DOHH2 (cell line): ENCODE measurements around the gene SFXN1.

Experiments used
- H3F3A ChIP-seq: fragments of 200-600 bp; sonication (generic), shearing (Covaris generic); 2 replicates; pipeline ENCODE4 v1.6.0; 2016; ENCODE audit warnings: antibody characterized with exemption, mild to moderate bottlenecking; ENCODE audit not compliant: control insufficient read depth, insufficient read depth
- H3K27ac ChIP-seq: fragments of 200-600 bp; sonication (generic); 2 replicates; pipeline ENCODE4 v1.5.1; 2014; ENCODE audit warnings: low read depth, mild to moderate bottlenecking, low read length, moderate library complexity
- H3K27me3 ChIP-seq: fragments of 200-600 bp; sonication (generic); 2 replicates; pipeline ENCODE4 v1.6.1; 2014; ENCODE audit warnings: mild to moderate bottlenecking, low read length, mixed read lengths; ENCODE audit not compliant: control insufficient read depth
- H3K36me3 ChIP-seq: fragments of 200-600 bp; sonication (generic); 2 replicates; pipeline ENCODE4 v1.6.1; 2014; ENCODE audit warnings: mild to moderate bottlenecking, low read length, moderate library complexity, mixed read lengths; ENCODE audit not compliant: control insufficient read depth
- H3K4me1 ChIP-seq: fragments of 200-600 bp; sonication (generic); 2 replicates; pipeline ENCODE4 v1.6.1; 2014; ENCODE audit warnings: mild to moderate bottlenecking, low read length, mixed read lengths; ENCODE audit not compliant: control insufficient read depth
- H3K4me2 ChIP-seq: fragments of 200-600 bp; sonication (generic); 2 replicates; pipeline ENCODE4 v1.6.0; 2014; ENCODE audit warnings: mild to moderate bottlenecking, low read length, moderate library complexity
- H3K4me3 ChIP-seq: fragments of 200-600 bp; sonication (generic); 2 replicates; pipeline ENCODE4 v1.5.1; 2014; ENCODE audit warnings: mild to moderate bottlenecking, low read length, mixed read lengths
- H3K79me2 ChIP-seq: fragments of 200-600 bp; sonication (generic); 2 replicates; pipeline ENCODE4 v1.6.1; 2014; ENCODE audit warnings: mild to moderate bottlenecking, low read length, mixed read lengths; ENCODE audit not compliant: control insufficient read depth
- H3K9me2 ChIP-seq: fragments of 200-600 bp; sonication (generic); replicated peaks from 2 replicates; pipeline ENCODE4 v1.6.1; 2014; ENCODE audit warnings: mild to moderate bottlenecking, low read length, mixed read lengths; ENCODE audit not compliant: control insufficient read depth
- H3K9me3 ChIP-seq: fragments of 200-600 bp; sonication (generic); 2 replicates; pipeline ENCODE4 v1.6.1; 2014; ENCODE audit warnings: antibody characterized with exemption, low read length, mixed read lengths; ENCODE audit not compliant: control insufficient read depth, insufficient read depth
- H4K20me1 ChIP-seq: fragments of 200-600 bp; sonication (generic); 2 replicates; pipeline ENCODE4 v1.6.0; 2014; ENCODE audit warnings: low read depth, mild to moderate bottlenecking, antibody characterized with exemption, low read length, moderate library complexity; ENCODE audit not compliant: control insufficient read depth, insufficient read depth
- EZH2phosphoT487 ChIP-seq: fragments of 200-600 bp; sonication (generic); IDR thresholded peaks from 2 replicates; pipeline ENCODE4 v1.6.1; 2017; ENCODE audit warnings: borderline replicate concordance, mild to moderate bottlenecking, antibody characterized with exemption, low read length, moderate library complexity, mixed read lengths
- TF ChIP-seq, protein P1 (sequence below): fragments of 200-600 bp; sonication (generic); IDR thresholded peaks from one replicate; pipeline ENCODE4 v1.5.1; 2014; ENCODE audit warnings: antibody characterized with exemption, mild to moderate bottlenecking, low read depth, low read length; ENCODE audit not compliant: poor library complexity, severe bottlenecking

The SFXN1 gene

GRCh38 chr5:175477440-175477839, 920 bp upstream of the SFXN1 start:
- Histone ChIP-seq H3K27me3 (peaks cover 28% of the 10 kb centered on the region), H3K27ac (no peak overlapping the region), H3K36me3 (peaks cover 37% of the 10 kb centered on the region), H4K20me1 (peaks cover 23% of the 10 kb centered on the region), H3K4me1 (peaks cover 21% of the 10 kb centered on the region), H3K9me3 (no peaks in the 10 kb centered on the region), H3K9me2 (no peaks in the 10 kb centered on the region), H3K4me2 (peak overlapping the region; percentile 86; the same call in 1 of the 2 replicates), H3F3A (no peaks in the 10 kb centered on the region), H3K4me3 (no peak overlapping the region), H3K79me2 (peaks cover 44% of the 10 kb centered on the region)
- TF ChIP-seq EZH2phosphoT487: no peak
- TF ChIP-seq, protein P1, sequence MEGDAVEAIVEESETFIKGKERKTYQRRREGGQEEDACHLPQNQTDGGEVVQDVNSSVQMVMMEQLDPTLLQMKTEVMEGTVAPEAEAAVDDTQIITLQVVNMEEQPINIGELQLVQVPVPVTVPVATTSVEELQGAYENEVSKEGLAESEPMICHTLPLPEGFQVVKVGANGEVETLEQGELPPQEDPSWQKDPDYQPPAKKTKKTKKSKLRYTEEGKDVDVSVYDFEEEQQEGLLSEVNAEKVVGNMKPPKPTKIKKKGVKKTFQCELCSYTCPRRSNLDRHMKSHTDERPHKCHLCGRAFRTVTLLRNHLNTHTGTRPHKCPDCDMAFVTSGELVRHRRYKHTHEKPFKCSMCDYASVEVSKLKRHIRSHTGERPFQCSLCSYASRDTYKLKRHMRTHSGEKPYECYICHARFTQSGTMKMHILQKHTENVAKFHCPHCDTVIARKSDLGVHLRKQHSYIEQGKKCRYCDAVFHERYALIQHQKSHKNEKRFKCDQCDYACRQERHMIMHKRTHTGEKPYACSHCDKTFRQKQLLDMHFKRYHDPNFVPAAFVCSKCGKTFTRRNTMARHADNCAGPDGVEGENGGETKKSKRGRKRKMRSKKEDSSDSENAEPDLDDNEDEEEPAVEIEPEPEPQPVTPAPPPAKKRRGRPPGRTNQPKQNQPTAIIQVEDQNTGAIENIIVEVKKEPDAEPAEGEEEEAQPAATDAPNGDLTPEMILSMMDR: no peak

GRCh38 chr5:175478008-175478383, 364 bp upstream of the SFXN1 start:
- Histone ChIP-seq H3K36me3 (peaks cover 43% of the 10 kb centered on the region), H3K27me3 (peaks cover 26% of the 10 kb centered on the region), H3K4me3 (peak overlapping the region; percentile 99), H3K4me2 (peak overlapping the region; percentile 86), H3K4me1 (peaks cover 21% of the 10 kb centered on the region), H3K27ac (no peak overlapping the region), H3K9me3 (no peaks in the 10 kb centered on the region), H4K20me1 (peaks cover 25% of the 10 kb centered on the region), H3K9me2 (no peaks in the 10 kb centered on the region), H3F3A (no peaks in the 10 kb centered on the region), H3K79me2 (peaks cover 50% of the 10 kb centered on the region)
- TF ChIP-seq, protein P1: no peak
- no peak for TF ChIP-seq EZH2phosphoT487

- Histone ChIP-seq H3K4me3 (peak overlapping the region; percentile 99), H3K27ac (peak overlapping the region; percentile 49), H3K36me3 (peaks cover 55% of the 10 kb centered on the region), H3K27me3 (peaks cover 23% of the 10 kb centered on the region), H3K79me2 (peaks cover 63% of the 10 kb centered on the region), H3F3A (no peaks in the 10 kb centered on the region), H4K20me1 (peaks cover 25% of the 10 kb centered on the region), H3K4me1 (peaks cover 21% of the 10 kb centered on the region), H3K4me2 (peak overlapping the region; percentile 86), H3K9me3 (no peaks in the 10 kb centered on the region), H3K9me2 (no peaks in the 10 kb centered on the region)
- TF ChIP-seq EZH2phosphoT487: no peak
- TF ChIP-seq, protein P1: no peak
These were observed 943 bp downstream of the SFXN1 start for GRCh38 chr5:175479125-175479881.
